HG02970 (cell line): Measurements from ENCODE around the gene CFAP157.

ENCODE experiments used
- ATAC-seq: cut with Tn5 transposase; IDR thresholded peaks from one replicate; pipeline ENCODE4 v1.9.1; 2021; ENCODE audit warnings: mild to moderate bottlenecking, moderate library complexity, moderate number of reproducible peaks; ENCODE audit not compliant: unreplicated experiment, low FRiP score

CFAP157 gene

DNA sequence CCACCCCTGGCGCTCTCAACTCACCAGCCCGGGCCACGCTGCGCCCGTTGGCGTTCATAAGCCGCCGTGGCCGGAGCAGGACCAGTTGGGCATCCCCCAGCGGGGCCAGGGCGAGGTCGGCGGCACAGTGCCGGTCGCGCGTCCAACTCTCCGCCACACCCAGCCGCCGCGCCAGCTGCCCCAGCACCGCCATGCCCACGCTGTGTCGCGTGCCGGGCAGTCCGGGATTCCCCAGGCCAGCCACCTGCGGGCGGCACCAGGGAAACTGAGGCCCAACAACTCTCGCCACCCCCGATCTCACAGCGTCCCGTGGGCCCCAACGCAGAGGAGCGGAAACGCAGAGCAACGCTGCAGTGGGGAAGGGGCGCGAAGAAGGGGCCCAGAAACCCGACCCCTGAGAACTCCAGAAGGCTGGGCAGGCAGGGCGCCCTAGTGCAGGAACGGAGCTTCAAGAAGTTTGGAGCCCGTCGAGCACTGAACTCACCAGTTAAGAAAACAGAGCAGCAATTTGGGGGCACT is 8.2 kb downstream of the CFAP157 start:
- peak; percentile 3 for ATAC-seq

DNA sequence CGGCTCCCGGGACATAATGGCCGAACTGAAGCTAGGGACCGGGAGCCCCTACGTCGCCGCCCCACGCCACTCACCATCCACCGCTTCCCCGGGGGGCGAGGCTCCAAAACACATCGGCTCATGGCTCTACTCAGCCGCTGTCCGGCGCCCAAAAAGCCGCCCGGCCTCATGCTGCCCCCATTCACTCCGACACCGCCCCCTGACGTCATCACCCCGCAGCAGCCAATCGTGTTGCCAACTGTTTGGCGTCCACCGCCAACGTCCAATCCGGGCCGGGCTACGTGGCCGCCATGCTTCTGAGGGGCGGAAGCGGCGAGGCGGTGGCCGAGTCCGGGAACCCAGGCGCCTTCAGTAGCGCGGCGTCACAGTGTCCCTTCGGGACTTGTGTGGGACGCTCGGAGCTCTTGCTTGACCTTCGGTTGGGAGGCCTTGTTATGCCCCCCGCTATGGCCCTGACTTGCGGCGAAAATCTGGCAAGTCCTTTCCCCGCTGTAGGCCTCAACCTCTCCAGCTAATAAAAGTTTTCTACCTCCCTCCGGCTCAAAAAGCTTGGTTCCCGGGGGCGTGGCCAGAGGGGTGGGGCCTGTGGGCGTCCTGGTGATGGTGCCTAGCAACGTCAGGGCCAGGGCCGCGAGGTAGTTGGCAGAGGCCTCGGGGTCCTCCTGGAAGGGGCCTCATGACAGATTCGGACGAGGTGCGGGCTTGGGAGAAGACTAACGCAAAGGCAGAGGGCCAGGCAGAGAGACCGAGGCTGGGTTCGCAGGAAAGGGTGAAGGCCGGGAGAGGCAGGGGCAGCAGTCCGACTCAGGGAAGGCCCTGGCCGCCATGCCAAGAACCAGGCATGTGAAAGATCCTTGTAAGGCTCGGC is 8.9 kb downstream of the CFAP157 start, which contains the start of the genes PTRH1 and TTC16:
Gene PTRH1 (minus strand): TSS at position 194 of the 868 bp plus-strand sequence. CDS start 24 bp downstream, at position 170.
Gene TTC16 (plus strand): TSS at position 610 of the 868 bp plus-strand sequence. CDS start 67 bp downstream, at position 677.
- peak; percentile 84 for ATAC-seq

GRCh38 chr9:127716412-127716811 is 9.6 kb downstream of the CFAP157 start:
- no peak for ATAC-seq

- no peak for ATAC-seq
These were observed 11.0 kb downstream of the CFAP157 start for GRCh38 chr9:127717766-127718165.

DNA sequence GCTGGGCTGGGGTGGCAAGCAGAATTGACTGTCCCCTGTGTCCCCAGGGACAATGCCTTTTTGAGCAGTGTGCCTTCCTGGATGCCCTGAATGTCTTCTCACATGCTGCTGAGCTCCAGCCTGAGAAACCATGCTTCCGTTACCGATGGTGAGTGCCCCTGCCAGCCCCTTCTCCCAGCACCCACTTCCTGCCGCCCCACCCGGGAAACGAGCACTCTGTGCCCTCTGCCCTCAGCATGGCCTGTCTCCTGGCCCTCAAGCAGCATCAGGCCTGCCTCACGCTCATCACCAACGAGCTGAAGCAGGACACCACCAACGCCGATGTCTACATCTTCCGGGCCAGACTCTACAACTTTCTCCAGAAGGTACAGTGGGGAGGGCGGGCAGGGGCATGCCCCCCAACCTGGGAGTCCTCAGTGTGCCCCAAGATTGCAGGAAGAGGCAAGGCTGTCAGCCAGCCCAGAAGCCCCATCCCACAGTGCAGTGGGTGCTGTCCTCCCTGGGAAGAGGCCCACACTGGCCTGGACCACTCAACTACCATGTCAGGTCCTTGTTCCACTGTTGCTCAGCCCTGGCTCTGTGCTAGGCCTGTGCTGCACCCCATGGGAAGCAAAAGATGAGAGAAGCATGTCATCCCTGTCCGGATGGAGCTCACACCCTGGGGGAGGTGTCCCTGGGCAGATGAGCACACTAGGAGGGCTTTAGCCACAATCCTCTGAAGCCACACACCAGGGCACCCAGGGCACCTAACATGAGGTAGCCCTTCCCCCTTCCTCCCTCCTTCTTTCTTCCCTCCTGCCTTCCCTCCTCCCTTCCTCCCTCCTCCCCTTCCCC is 13.5 kb downstream of the CFAP157 start:
- ATAC-seq = no peak

DNA sequence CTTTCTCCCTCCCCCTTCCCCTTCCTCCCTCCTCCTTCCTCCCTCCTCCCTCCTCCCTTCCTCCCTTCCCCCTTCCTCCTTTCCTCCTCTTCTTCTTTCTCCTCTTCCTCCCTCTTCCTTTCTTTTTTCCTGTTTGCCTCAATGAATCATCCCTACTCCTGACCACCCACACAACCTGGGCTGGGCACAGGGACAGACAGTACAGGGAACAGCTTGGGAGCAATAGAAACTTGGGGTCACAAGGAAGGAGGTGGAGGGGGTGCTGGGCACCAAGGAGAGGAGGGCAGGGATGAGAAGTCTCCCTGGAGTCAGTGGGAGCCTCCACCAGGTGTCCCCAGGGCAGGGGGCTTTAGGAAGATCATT is 14.1 kb downstream of the CFAP157 start:
- no peak for ATAC-seq

- no peak for ATAC-seq
These were observed 14.6 kb downstream of the CFAP157 start for GRCh38 chr9:127721391-127721821.

DNA sequence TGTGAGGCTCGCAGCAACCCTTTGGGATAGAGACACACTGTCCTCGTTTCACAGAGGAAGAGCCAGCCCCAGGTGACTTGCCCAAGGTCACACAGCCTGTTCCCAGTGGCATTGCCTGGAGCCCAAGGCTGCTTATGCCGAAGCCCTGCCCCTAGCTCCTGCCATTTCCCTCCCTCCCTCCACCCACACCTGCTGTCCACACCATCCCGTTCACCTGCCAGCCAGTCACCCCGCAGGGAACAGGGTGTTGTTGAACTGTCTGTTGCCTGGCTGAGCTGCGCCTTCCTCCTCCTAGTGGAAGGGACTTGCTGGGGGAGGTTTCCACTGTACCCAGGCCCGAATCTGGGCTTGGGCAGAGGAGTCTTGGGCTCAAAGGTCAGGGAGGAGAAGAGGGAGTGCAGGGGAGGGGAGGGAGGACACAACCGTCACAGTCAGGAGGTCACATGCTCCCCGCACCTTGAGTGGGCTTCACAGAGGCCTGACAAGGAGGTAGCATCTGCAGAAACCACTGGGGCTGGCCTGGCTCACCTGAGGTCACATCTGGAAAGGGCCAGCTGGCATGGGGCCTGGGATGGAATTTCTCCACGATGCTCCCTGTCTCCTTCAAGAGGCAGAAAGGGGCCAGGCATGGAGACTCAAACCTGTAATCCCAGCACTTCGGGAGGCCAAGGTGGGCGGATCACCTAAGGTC is 15.4 kb downstream of the CFAP157 start:
- ATAC-seq = no peak

GRCh38 chr9:127723013-127723412 is 16.2 kb downstream of the CFAP157 start:
- ATAC-seq = no peak

DNA sequence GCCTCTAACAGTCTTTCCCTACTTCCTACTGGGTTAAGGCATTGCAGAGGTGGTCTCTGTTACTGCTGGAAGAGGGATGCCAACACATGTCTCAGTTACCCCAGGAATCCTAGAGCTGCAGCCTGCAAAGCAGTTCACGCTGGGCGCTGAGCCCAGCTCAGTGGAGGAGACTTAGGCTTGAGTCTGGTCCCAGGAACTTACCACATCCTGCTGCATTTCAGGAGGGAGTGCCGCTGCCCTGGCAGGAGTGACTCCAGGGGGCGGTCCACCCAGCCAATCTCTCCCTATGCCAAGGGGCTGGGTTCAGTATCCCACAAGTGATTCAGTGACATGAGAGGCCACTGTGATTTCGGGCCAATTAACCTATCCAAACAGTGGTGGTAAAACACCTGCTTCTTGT is 16.7 kb downstream of the CFAP157 start:
- ATAC-seq = no peak

DNA sequence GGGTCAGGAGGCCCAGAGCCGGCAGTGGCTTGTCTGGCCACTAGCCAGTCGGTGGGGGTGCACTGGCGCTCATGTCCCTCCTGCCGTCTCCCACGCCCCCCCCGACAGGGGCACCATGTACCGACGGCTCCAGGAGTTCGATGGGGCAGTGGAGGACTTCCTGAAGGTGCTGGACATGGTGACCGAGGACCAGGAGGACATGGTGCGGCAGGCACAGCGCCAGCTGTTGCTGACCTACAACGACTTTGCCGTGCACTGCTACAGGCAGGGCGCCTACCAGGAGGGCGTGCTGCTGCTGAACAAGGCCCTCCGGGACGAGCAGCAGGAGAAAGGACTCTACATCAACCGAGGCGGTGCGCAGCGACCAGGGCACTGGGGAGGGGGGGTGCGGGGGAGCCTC is 17.2 kb downstream of the CFAP157 start:
- ATAC-seq = no peak

GRCh38 chr9:127726871-127727270 is 20.1 kb downstream of the CFAP157 start:
- ATAC-seq = no peak

- ATAC-seq = no peak
These were observed 22.0 kb downstream of the CFAP157 start for GRCh38 chr9:127728808-127729207.

GRCh38 chr9:127729522-127730256 is 22.9 kb downstream of the CFAP157 start:
- ATAC-seq = no peak

- no peak for ATAC-seq
These were observed 23.5 kb downstream of the CFAP157 start for GRCh38 chr9:127730262-127730661.

DNA sequence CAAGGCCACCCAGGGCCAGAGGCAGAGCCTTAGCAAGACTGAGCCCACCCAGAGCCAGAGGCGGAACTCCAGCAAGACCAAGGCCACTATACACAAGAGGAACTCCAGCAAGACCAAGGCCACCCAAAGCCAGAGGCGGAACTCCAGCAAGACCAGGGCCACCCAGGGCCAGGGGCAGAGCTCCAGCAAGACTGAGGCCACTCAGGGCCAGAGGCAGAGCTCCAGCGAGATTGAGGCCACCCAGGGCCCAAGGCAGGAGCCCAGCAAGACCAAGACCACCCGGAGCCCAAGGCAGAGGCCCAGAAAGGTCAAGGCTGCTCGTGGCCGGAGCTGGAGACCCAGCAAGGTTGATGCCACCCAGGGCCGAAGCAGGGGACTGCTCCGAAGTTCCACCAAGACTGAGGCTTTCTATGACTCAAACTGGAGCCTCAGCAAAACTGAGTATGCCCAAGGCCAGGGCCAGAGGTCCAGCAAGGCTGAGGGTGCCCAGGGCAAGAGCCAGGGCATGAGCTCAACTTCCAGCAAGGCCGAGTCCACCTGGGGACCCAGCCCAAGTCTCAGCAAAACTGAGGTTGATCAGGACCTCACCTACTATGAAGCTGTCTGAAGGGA is 24.1 kb downstream of the CFAP157 start:
- no peak for ATAC-seq

- no peak for ATAC-seq
These were observed 25.1 kb downstream of the CFAP157 start for GRCh38 chr9:127731938-127732337.

GRCh38 chr9:127732444-127732843 is 25.7 kb downstream of the CFAP157 start:
- ATAC-seq = no peak

DNA sequence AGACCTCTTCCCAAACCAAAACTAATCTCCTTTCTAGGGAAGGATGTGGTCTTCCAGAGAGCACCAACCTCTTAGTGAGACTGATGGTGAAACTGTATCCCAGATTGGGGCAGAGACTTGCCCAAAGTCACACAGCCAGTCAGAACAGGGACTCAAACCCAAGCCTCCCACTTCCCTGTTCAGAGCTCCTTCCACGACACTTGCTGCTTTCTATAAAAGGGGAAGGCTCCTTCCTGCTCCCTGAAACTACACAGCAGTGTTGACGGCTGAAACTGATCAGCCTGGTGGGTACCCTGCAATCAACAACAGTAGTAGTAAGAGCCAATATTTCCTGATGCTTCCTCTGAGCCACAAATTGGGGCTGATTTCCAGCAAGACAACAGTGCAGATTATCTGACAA is 26.8 kb downstream of the CFAP157 start:
- no peak for ATAC-seq
